WTC11 (cell line): ENCODE measurements around the gene TMPRSS2. TPM values are rescaled to one million over a fixed set of nuclear protein-coding genes. Genes with fewer than 3 reads are reported as not detected.

Experiments
- ATAC-seq: fragments of 200-7000 bp; cut with Tn5 transposase; 2 replicates; pipeline ENCODE4 v1.10.0; 2021; ENCODE audit warnings: mild to moderate bottlenecking, moderate library complexity
- CTCF ChIA-PET: fragments of 300-600 bp; sonication (Branson Sonifier 250); formaldehyde crosslinking; loops from one replicate; lab custom pipeline; 2021; ENCODE audit warnings: antibody characterized with exemption; lab: Charles Lee
- POLR2A ChIA-PET: fragments of 350-600 bp; sonication (Branson Sonifier 250); formaldehyde crosslinking; loops from one replicate; lab custom pipeline; 2021; ENCODE audit warnings: antibody characterized with exemption; lab: Charles Lee
- DNase-seq: peaks from one replicate; pipeline ENCODE4 v3.0.0; 2021; ENCODE audit warnings: low spot score
- H3K27ac Mint-ChIP-seq: 2 replicates; pipeline ENCODE4 v1.8.0; 2021; ENCODE audit warnings: mixed read lengths
- H3K27me3 Mint-ChIP-seq: 2 replicates; pipeline ENCODE4 v1.8.0; 2021; ENCODE audit warnings: low read depth, mild to moderate bottlenecking, moderate library complexity, mixed read lengths
- H3K36me3 Mint-ChIP-seq: 2 replicates; pipeline ENCODE4 v1.8.0; 2021; ENCODE audit warnings: mixed read lengths
- H3K4me1 Mint-ChIP-seq: 2 replicates; pipeline ENCODE4 v1.8.0; 2022; ENCODE audit warnings: mixed read lengths
- H3K4me3 Mint-ChIP-seq: 2 replicates; pipeline ENCODE4 v1.8.0; 2021; ENCODE audit warnings: mild to moderate bottlenecking, moderate library complexity, mixed read lengths
- H3K9me3 Mint-ChIP-seq: 2 replicates; pipeline ENCODE4 v1.8.0; 2021; ENCODE audit warnings: mixed read lengths
- AR ChIP-seq: fragments of 250-450 bp; sonication (Bioruptor Pico); IDR thresholded peaks from 2 replicates; pipeline ENCODE4 v1.9.0; 2021; ENCODE audit warnings: mild to moderate bottlenecking
- ATF3 ChIP-seq: sonication (generic); formaldehyde crosslinking; conservative IDR thresholded peaks from 2 replicates; pipeline ENCODE4 v1.8.1; 2022; ENCODE audit warnings: mild to moderate bottlenecking, missing genetic modification reagents
- ATF6 ChIP-seq: sonication (generic); formaldehyde crosslinking; IDR thresholded peaks from 2 replicates; pipeline ENCODE4 v1.8.1; 2023; ENCODE audit warnings: mild to moderate bottlenecking, missing genetic modification reagents
- CBFB ChIP-seq: sonication (generic); formaldehyde crosslinking; IDR thresholded peaks from 2 replicates; pipeline ENCODE4 v1.8.1; 2022; ENCODE audit warnings: mild to moderate bottlenecking, low read depth, missing genetic modification reagents
- E2F1 ChIP-seq: sonication (generic); formaldehyde crosslinking; IDR thresholded peaks from 2 replicates; pipeline ENCODE4 v1.8.0; 2022; ENCODE audit warnings: mild to moderate bottlenecking, missing genetic modification reagents
- ELF4 ChIP-seq: sonication (generic); formaldehyde crosslinking; IDR thresholded peaks from 2 replicates; pipeline ENCODE4 v1.8.1; 2022; ENCODE audit warnings: low read depth, mild to moderate bottlenecking, moderate library complexity, missing genetic modification reagents
- ERG ChIP-seq: fragments of 250-450 bp; sonication (Bioruptor Pico); IDR thresholded peaks from 2 replicates; pipeline ENCODE4 v1.8.0; 2021; ENCODE audit warnings: mild to moderate bottlenecking
- ESRRA ChIP-seq: sonication (generic); formaldehyde crosslinking; IDR thresholded peaks from 2 replicates; pipeline ENCODE4 v1.8.1; 2022; ENCODE audit warnings: mild to moderate bottlenecking, missing genetic modification reagents, borderline replicate concordance
- FOXJ3 ChIP-seq: sonication (generic); formaldehyde crosslinking; IDR thresholded peaks from 2 replicates; pipeline ENCODE4 v1.9.0; 2021; ENCODE audit warnings: missing genetic modification reagents, mild to moderate bottlenecking, borderline replicate concordance
- FOXP1 ChIP-seq: sonication (generic); formaldehyde crosslinking; IDR thresholded peaks from 2 replicates; pipeline ENCODE4 v1.8.0; 2022; ENCODE audit warnings: missing genetic modification reagents, mild to moderate bottlenecking, moderate library complexity, borderline replicate concordance
- PREB ChIP-seq: sonication (generic); formaldehyde crosslinking; IDR thresholded peaks from 2 replicates; pipeline ENCODE4 v1.8.1; 2022; ENCODE audit warnings: mild to moderate bottlenecking, missing genetic modification reagents, moderate library complexity, borderline replicate concordance
- PRRX2 ChIP-seq: fragments of 250-450 bp; sonication (Bioruptor Pico); IDR thresholded peaks from 2 replicates; pipeline ENCODE4 v1.8.0; 2021; ENCODE audit warnings: mild to moderate bottlenecking
- RELA ChIP-seq: sonication (generic); formaldehyde crosslinking; IDR thresholded peaks from 2 replicates; pipeline ENCODE4 v1.8.1; 2022; ENCODE audit warnings: missing genetic modification reagents, mild to moderate bottlenecking, borderline replicate concordance
- SP1 ChIP-seq: sonication (generic); formaldehyde crosslinking; conservative IDR thresholded peaks from 2 replicates; pipeline ENCODE4 v1.8.1; 2022; ENCODE audit warnings: missing genetic modification reagents
- TEAD1 ChIP-seq: sonication (generic); formaldehyde crosslinking; IDR thresholded peaks from 2 replicates; pipeline ENCODE4 v1.8.0; 2022; ENCODE audit warnings: mild to moderate bottlenecking, missing genetic modification reagents
- TEAD4 ChIP-seq: sonication (generic); formaldehyde crosslinking; IDR thresholded peaks from 2 replicates; pipeline ENCODE4 v1.8.0; 2022; ENCODE audit warnings: mild to moderate bottlenecking, missing genetic modification reagents
- TP53 ChIP-seq: sonication (generic); formaldehyde crosslinking; IDR thresholded peaks from 2 replicates; pipeline ENCODE4 v1.8.1; 2023; ENCODE audit warnings: mild to moderate bottlenecking, missing genetic modification reagents
- ZBTB43 ChIP-seq: sonication (generic); formaldehyde crosslinking; IDR thresholded peaks from 2 replicates; pipeline ENCODE4 v1.8.1; 2023; ENCODE audit warnings: mild to moderate bottlenecking, missing genetic modification reagents
- ZNF281 ChIP-seq: sonication (generic); formaldehyde crosslinking; IDR thresholded peaks from 2 replicates; pipeline ENCODE4 v1.8.0; 2023; ENCODE audit warnings: mild to moderate bottlenecking, missing genetic modification reagents
- ZNF317 ChIP-seq: sonication (generic); formaldehyde crosslinking; IDR thresholded peaks from 2 replicates; pipeline ENCODE4 v1.8.1; 2023; ENCODE audit warnings: low read depth, mild to moderate bottlenecking, moderate library complexity, missing genetic modification reagents, borderline replicate concordance
- ZNF423 ChIP-seq: fragments of 250-450 bp; sonication (Bioruptor Pico); IDR thresholded peaks from 2 replicates; pipeline ENCODE4 v2.1.2; 2022; ENCODE audit warnings: mild to moderate bottlenecking, moderate library complexity
- total RNA-seq: library from RNA; stranded (reverse); gene quantifications from 3 replicates; pipeline ENCODE4 v1.2.3, GENCODE V29; 2021

TMPRSS2 gene
- total RNA-seq, 1 experiment from 2014 or later = 8.5 TPM

GRCh38 chr21:41477641-41478318, 30.2 kb downstream of the TMPRSS2 start (continued):
- no peak for TF ChIP-seq E2F1 (CRISPR knock-in tag)
- TF ChIP-seq TEAD4 (CRISPR knock-in tag) = peak; percentile 91
- peak; percentile 55; the same call in 1 of the 2 replicates for TF ChIP-seq TP53 (CRISPR knock-in tag)
- peak; percentile 78; the same call in 1 of the 2 replicates for TF ChIP-seq FOXJ3 (CRISPR knock-in tag)
- 0 out of 2 replicates have a peak, but pooled peaks have one; percentile 58 for TF ChIP-seq ZBTB43 (CRISPR knock-in tag)
- TF ChIP-seq SP1 (CRISPR knock-in tag) = peak; percentile 60
- peak; percentile 100 for TF ChIP-seq ZNF423 (CRISPR knock-in tag)
- peak; percentile 83 for TF ChIP-seq TEAD1 (CRISPR knock-in tag)

- peaks cover 45% of the 10 kb centered on the region for H3K4me1 Mint-ChIP-seq
- POLR2A ChIA-PET = no interaction called here
- ATAC-seq (no peak), DNase-seq (no peak)
- peaks cover 9% of the 10 kb centered on the region; the same call in 1 of the 2 replicates for H3K36me3 Mint-ChIP-seq
- H3K9me3 Mint-ChIP-seq = no peaks in the 10 kb centered on the region
- TF ChIP-seq ZNF281 (no peak), ATF3 (CRISPR knock-in tag) (no peak), SP1 (CRISPR knock-in tag) (no peak), PREB (CRISPR knock-in tag) (no peak), ELF4 (CRISPR knock-in tag) (no peak), FOXP1 (CRISPR knock-in tag) (no peak), ZNF317 (CRISPR knock-in tag) (no peak), RELA (CRISPR knock-in tag) (no peak), CBFB (no peak), PRRX2 (CRISPR knock-in tag) (no peak), ESRRA (CRISPR knock-in tag) (no peak), ATF6 (CRISPR knock-in tag) (no peak), AR (CRISPR knock-in tag) (no peak), ERG (no peak)
- no peak overlapping the region for H3K27ac Mint-ChIP-seq
- H3K4me3 Mint-ChIP-seq = no peak overlapping the region
- H3K27me3 Mint-ChIP-seq = no peaks in the 10 kb centered on the region
- CTCF ChIA-PET = no interaction called here
Measured at GRCh38 chr21:41475714-41476420, 32.1 kb downstream of the TMPRSS2 start.
